A549 (cell line): ENCODE results near the gene ALPK3. TPM values are rescaled to one million over a fixed set of nuclear protein-coding genes. Genes with fewer than 3 reads are reported as not detected.

Experiments used
- ATAC-seq, 2 experiments: fragments of 200-7000 bp in 1 of 2; fragments of >200 bp in 1 of 2; cut with Nextera tagmentation in 1 of 2; cut with Tn5 transposase in 1 of 2; 3 replicates each; pipeline versions ENCODE4 v1.8.0 to v1.9.1; 2018 to 2020; ENCODE audit warnings: mild to moderate bottlenecking in 1 of 2, moderate library complexity in 1 of 2
- CTCF ChIA-PET: fragments of 300-600 bp; sonication (Branson Sonifier 250); formaldehyde crosslinking; extraction: SDS; loops from one replicate; lab custom pipeline; 2021; ENCODE audit warnings: antibody characterized with exemption, inconsistent platforms; lab: Yijun Ruan, JAX
- POLR2A ChIA-PET: fragments of 350-600 bp; formaldehyde crosslinking; extraction: SDS; loops from one replicate; lab custom pipeline; 2021; ENCODE audit warnings: antibody characterized with exemption, inconsistent platforms; lab: Yijun Ruan, JAX
- DNase-seq, 2 experiments: peaks; one replicate each; pipeline versions ENCODE4 v3.0.0 to v3.0.0-alpha.2; 2011 to 2016; ENCODE audit warnings: low read depth in 1 of 2, low spot score in 1 of 2
- FAIRE-seq: peaks from 2 replicates; lab custom pipeline; 2011; peaks lifted over from hg19 to GRCh38; lab: Jason Lieb, UNC
- H3K27ac ChIP-seq, 2 experiments: fragments of >200 bp; sonication (Bioruptor Twin); formaldehyde crosslinking; 3 replicates each; pipeline ENCODE4 v1.5.1; 2016 to 2017
- H3K4me1 ChIP-seq: fragments of >200 bp; sonication (Bioruptor Twin); formaldehyde crosslinking; 3 replicates; pipeline ENCODE4 v1.6.1; 2016
- H3K4me2 ChIP-seq: fragments of >200 bp; sonication (Bioruptor Twin); formaldehyde crosslinking; 3 replicates; pipeline ENCODE4 v1.6.1; 2016
- H3K4me3 ChIP-seq: fragments of >200 bp; sonication (Bioruptor Twin); formaldehyde crosslinking; 3 replicates; pipeline ENCODE4 v1.5.1; 2016
- H3K9me3 ChIP-seq: fragments of >200 bp; sonication (Bioruptor Twin); formaldehyde crosslinking; 3 replicates; pipeline ENCODE4 v1.6.1; 2016
- BHLHE40 ChIP-seq: IDR thresholded peaks from 2 replicates; pipeline ENCODE4 v1.6.1; 2012; ENCODE audit warnings: low read depth, low read length, inconsistent platforms
- CBX8 ChIP-seq: fragments of 200-600 bp; sonication (generic); IDR thresholded peaks from 2 replicates; pipeline ENCODE4 v1.6.1; 2016
- CEBPB ChIP-seq, 2 experiments: fragments of >200 bp in 1 of 2; sonication (Bioruptor Twin) in 1 of 2; formaldehyde crosslinking in 1 of 2; IDR thresholded peaks; 2 replicates each; pipeline ENCODE4 v1.6.1; 2012 to 2016
- CHD4 ChIP-seq: fragments of 200-600 bp; sonication (generic); IDR thresholded peaks from 2 replicates; pipeline ENCODE4 v1.6.1; 2016; ENCODE audit warnings: antibody characterized with exemption, mild to moderate bottlenecking, borderline replicate concordance
- EHMT2 ChIP-seq: fragments of 200-600 bp; sonication (generic); IDR thresholded peaks from 2 replicates; pipeline ENCODE4 v1.6.1; 2016; ENCODE audit warnings: antibody characterized with exemption, low read depth, mild to moderate bottlenecking, moderate library complexity
- FOSB ChIP-seq: fragments of 250-450 bp; sonication (Bioruptor Pico); IDR thresholded peaks from 2 replicates; pipeline ENCODE4 v1.5.0; 2020; ENCODE audit warnings: mild to moderate bottlenecking, moderate library complexity
- FOXS1 ChIP-seq: fragments of 250-450 bp; sonication (Bioruptor Pico); IDR thresholded peaks from 2 replicates; pipeline ENCODE4 v1.5.0; 2020; ENCODE audit warnings: mild to moderate bottlenecking, moderate library complexity
- HEYL ChIP-seq: fragments of 250-450 bp; sonication (Bioruptor Pico); IDR thresholded peaks from 2 replicates; pipeline ENCODE4 v1.8.0; 2021; ENCODE audit warnings: mild to moderate bottlenecking, moderate library complexity
- HOXB13 ChIP-seq: fragments of 250-450 bp; sonication (Bioruptor Pico); IDR thresholded peaks from 2 replicates; pipeline ENCODE4 v1.5.0; 2020; ENCODE audit warnings: low read depth, mild to moderate bottlenecking, moderate library complexity
- HOXB5 ChIP-seq: fragments of 250-450 bp; sonication (Bioruptor Pico); IDR thresholded peaks from 2 replicates; pipeline ENCODE4 v1.5.0; 2020; ENCODE audit warnings: mild to moderate bottlenecking, moderate library complexity
- JUNB ChIP-seq: fragments of >200 bp; sonication (Bioruptor Twin); formaldehyde crosslinking; IDR thresholded peaks from 2 replicates; pipeline ENCODE4 v1.6.1; 2016
- MAFK ChIP-seq: fragments of 450-650 bp; IDR thresholded peaks from 2 replicates; pipeline ENCODE4 v1.6.1; 2014; ENCODE audit not compliant: partially characterized antibody
- MYC ChIP-seq: IDR thresholded peaks from 2 replicates; pipeline ENCODE4 v1.6.1; 2012; ENCODE audit warnings: mild to moderate bottlenecking, inconsistent platforms, low read length, improper control_type of control experiment, borderline replicate concordance
- NFE2L2 ChIP-seq: fragments of 150-350 bp; conservative IDR thresholded peaks from 2 replicates; pipeline ENCODE4 v1.6.1; 2014; ENCODE audit warnings: low read length
- NR3C1 ChIP-seq: fragments of >200 bp; sonication (Bioruptor Twin); formaldehyde crosslinking; IDR thresholded peaks from 3 replicates; pipeline ENCODE4 v1.6.1; 2017
- PHF8 ChIP-seq: fragments of 200-600 bp; sonication (generic); IDR thresholded peaks from 2 replicates; pipeline ENCODE4 v1.6.1; 2016; ENCODE audit warnings: low read depth, mild to moderate bottlenecking, antibody characterized with exemption, moderate library complexity, borderline replicate concordance
- POLR2AphosphoS2 ChIP-seq: conservative IDR thresholded peaks from 2 replicates; pipeline ENCODE4 v1.6.1; 2012; ENCODE audit warnings: low read length, improper control_type of control experiment, inconsistent platforms
- RCOR1 ChIP-seq: fragments of 150-350 bp; IDR thresholded peaks from 2 replicates; pipeline ENCODE4 v1.6.1; 2014; ENCODE audit warnings: antibody characterized with exemption, low read length, low read depth
- RFX5 ChIP-seq: fragments of 450-650 bp; IDR thresholded peaks from 2 replicates; pipeline ENCODE4 v1.7.1; 2014; ENCODE audit warnings: antibody characterized with exemption, mild to moderate bottlenecking, moderate library complexity
- RNF2 ChIP-seq: fragments of 200-600 bp; sonication (generic); IDR thresholded peaks from 2 replicates; pipeline ENCODE4 v1.6.1; 2016; ENCODE audit warnings: low read depth, mild to moderate bottlenecking, antibody characterized with exemption, moderate library complexity, borderline replicate concordance
- SMC3 ChIP-seq: fragments of >200 bp; sonication (Bioruptor Twin); formaldehyde crosslinking; IDR thresholded peaks from 3 replicates; pipeline ENCODE4 v1.6.1; 2018; ENCODE audit warnings: inconsistent platforms
- SREBF2 ChIP-seq: fragments of 450-650 bp; IDR thresholded peaks from 2 replicates; pipeline ENCODE4 v1.6.1; 2014; ENCODE audit warnings: mild to moderate bottlenecking, moderate library complexity
- TFCP2L1 ChIP-seq: fragments of 250-450 bp; sonication (Bioruptor Pico); IDR thresholded peaks from 2 replicates; pipeline ENCODE4 v1.5.0; 2021; ENCODE audit warnings: mild to moderate bottlenecking
- ZFP36 ChIP-seq: fragments of 450-650 bp; IDR thresholded peaks from 2 replicates; pipeline ENCODE4 v1.6.1; 2014; ENCODE audit warnings: borderline replicate concordance; ENCODE audit not compliant: partially characterized antibody
- ZNF302 ChIP-seq: fragments of 250-450 bp; sonication (Bioruptor Pico); IDR thresholded peaks from 2 replicates; pipeline ENCODE4 v1.9.0; 2021; ENCODE audit warnings: inconsistent platforms, mild to moderate bottlenecking, moderate library complexity
- WGBS: methylation state at CpG from one replicate; pipeline ENCODE4 v1.1.6; 2017; ENCODE audit errors: missing lambda C conversion rate; 5-methylcytosine and 5-hydroxymethylcytosine counted together
- polyA plus RNA-seq, 4 experiments: library from polyadenylated mRNA; depleted of rRNA in 3 of 4; stranded (reverse); fragments of >200 nt; fragmentation: RNase III in 1 of 4; extraction: RNeasy Plus Mini Kit Qiagen cat#74134 plus additional on column Dnase treatment in 1 of 4; gene quantifications; 2 replicates in 3 of 4; 3 replicates in 1 of 4; pipeline ENCODE4 v1.2.3, GENCODE V29; 2011 to 2017
- TF ChIP-seq, protein P1 (sequence below): fragments of 250-450 bp; sonication (Bioruptor Pico); IDR thresholded peaks from 2 replicates; pipeline ENCODE4 v1.5.0; 2021; ENCODE audit warnings: mild to moderate bottlenecking, moderate library complexity, borderline replicate concordance
- TF ChIP-seq, protein P2 (sequence below): fragments of >200 bp; sonication (Bioruptor Twin); formaldehyde crosslinking; IDR thresholded peaks from 2 replicates; pipeline ENCODE4 v1.6.1; 2016
- TF ChIP-seq, protein P3 (sequence below): fragments of 250-450 bp; sonication (Bioruptor Pico); IDR thresholded peaks from 2 replicates; pipeline ENCODE4 v1.5.0; 2020; ENCODE audit warnings: low read depth, mild to moderate bottlenecking, moderate library complexity
- TF ChIP-seq, protein P4 (sequence below): fragments of >200 bp; sonication (Bioruptor Twin); formaldehyde crosslinking; IDR thresholded peaks from 3 replicates; pipeline ENCODE4 v1.6.1; 2016
- TF ChIP-seq, protein P5 (sequence below): IDR thresholded peaks from 2 replicates; pipeline ENCODE4 v1.6.1; 2012

ALPK3 gene
- polyA plus RNA-seq, 2 of the 4 experiments (the other 2 are of a cell fraction) = 0.26 to 0.30 TPM

DNA sequence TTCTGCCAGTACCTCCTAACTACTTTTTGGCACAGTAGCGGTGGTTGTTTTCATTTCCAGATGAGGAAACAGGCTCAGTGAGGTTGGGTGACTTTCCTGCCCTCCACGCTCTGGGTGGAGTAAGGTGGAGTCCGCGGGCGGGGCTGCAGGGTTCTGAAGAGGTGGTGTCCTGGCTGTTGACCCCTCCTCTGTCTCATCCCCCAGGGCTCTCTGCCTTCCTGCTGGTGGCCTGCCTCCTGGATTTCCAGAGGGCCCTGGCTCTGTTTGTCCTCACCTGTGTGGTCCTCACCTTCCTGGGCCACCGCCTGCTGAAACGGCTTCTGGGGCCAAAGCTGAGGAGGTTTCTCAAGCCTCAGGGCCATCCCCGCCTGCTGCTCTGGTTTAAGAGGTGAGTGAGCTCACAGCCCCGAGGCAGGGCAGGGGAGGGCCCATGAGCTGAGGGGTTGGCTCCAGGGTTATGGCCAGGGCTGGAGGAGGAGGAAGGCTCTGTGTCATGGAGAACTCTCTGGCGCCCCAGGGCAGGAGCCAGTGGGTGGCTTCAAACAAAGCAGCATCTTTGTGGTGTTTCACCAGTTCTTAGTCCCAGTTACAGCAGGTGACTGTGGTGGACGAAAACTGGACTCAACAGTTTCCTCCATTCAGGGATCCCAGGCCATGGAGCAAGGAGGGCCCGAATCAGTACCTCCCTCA is 77.7 kb downstream of the ALPK3 start:
- DNase-seq (no peak), ATAC-seq (peak in 1 of 2 experiments; percentile 56; a peak in 3 of 6 replicates), FAIRE-seq (no peak)
- H3K9me3 ChIP-seq = no peaks in the 10 kb centered on the region
- ChIA-PET CTCF (interaction anchor here (0.9 to 2.7 kb wide), 4 partner anchors 11 to 33 kb away, joined by 3 to 9 read pairs (median 5); partner anchors contain the start of gene SLC28A1), POLR2A (no interaction called here)
- no peak overlapping the region for H3K4me3 ChIP-seq
- H3K4me1 ChIP-seq = peaks cover 4% of the 10 kb centered on the region; the same call in 1 of the 3 replicates
- 78% methylated on average over 12 of the region's 12 CpGs for WGBS
- H3K27ac ChIP-seq = peak overlapping the region in 1 of 2 experiments; percentile 49; a peak in 3 of 6 replicates
- TF ChIP-seq, protein P1, sequence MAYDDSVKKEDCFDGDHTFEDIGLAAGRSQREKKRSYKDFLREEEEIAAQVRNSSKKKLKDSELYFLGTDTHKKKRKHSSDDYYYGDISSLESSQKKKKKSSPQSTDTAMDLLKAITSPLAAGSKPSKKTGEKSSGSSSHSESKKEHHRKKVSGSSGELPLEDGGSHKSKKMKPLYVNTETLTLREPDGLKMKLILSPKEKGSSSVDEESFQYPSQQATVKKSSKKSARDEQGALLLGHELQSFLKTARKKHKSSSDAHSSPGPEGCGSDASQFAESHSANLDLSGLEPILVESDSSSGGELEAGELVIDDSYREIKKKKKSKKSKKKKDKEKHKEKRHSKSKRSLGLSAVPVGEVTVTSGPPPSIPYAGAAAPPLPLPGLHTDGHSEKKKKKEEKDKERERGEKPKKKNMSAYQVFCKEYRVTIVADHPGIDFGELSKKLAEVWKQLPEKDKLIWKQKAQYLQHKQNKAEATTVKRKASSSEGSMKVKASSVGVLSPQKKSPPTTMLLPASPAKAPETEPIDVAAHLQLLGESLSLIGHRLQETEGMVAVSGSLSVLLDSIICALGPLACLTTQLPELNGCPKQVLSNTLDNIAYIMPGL (CRISPR knock-in tag) = no peak
- no peak for TF ChIP-seq HEYL
- no peak for TF ChIP-seq ZNF302 (CRISPR knock-in tag)
- no peak for TF ChIP-seq SMC3
- TF ChIP-seq CBX8 = no peak
- TF ChIP-seq POLR2AphosphoS2 = no peak
- no peak for TF ChIP-seq FOSB (CRISPR knock-in tag)
- TF ChIP-seq, protein P2, sequence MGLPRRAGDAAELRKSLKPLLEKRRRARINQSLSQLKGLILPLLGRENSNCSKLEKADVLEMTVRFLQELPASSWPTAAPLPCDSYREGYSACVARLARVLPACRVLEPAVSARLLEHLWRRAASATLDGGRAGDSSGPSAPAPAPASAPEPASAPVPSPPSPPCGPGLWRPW = no peak
- TF ChIP-seq CHD4 = no peak
- TF ChIP-seq FOXS1 (CRISPR knock-in tag) = no peak
- TF ChIP-seq EHMT2 = no peak
- no peak for TF ChIP-seq NFE2L2
- TF ChIP-seq CEBPB (IDR thresholded peaks at IDR 0.05) = no peak
- TF ChIP-seq MYC = no peak
- no peak for TF ChIP-seq HOXB13 (CRISPR knock-in tag)
- no peak for TF ChIP-seq JUNB
- TF ChIP-seq ZFP36 = no peak
- TF ChIP-seq, all 56 proteins: peak for 0
- no peak overlapping the region for H3K4me2 ChIP-seq

DNA sequence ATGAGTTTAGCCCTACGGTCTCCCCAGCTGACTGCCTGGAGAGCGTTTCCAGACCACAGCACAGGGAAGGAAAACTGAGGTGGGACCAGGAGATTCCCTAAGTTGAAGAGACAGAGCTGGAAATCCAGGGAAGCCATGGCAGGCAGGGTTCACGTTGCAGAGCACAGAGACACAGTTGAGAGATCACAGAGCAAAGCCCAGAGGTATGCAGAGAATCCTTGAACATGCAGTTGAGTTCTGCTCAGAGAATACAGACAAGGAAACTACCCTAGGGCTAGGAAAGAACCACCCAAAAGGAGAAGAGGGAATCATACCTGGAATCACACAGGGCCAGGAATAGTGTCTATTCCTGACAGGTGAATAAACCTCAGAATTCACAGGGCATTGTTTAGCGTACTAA is 81.6 kb downstream of the ALPK3 start:
- Histone ChIP-seq H3K4me1 (peaks cover 4% of the 10 kb centered on the region; the same call in 1 of the 3 replicates), H3K4me3 (no peak overlapping the region), H3K9me3 (no peaks in the 10 kb centered on the region), H3K27ac (peak overlapping the region in 1 of 2 experiments; percentile 37; a peak in 1 of 6 replicates), H3K4me2 (no peak overlapping the region)
- ATAC-seq = 0 out of 6 replicates have a peak, but pooled peaks of 1 of the 2 experiments have one; percentile 24
- FAIRE-seq = no peak
- TF ChIP-seq NFE2L2 = no peak
- TF ChIP-seq FOXS1 (CRISPR knock-in tag) = no peak
- TF ChIP-seq FOSB (CRISPR knock-in tag) = no peak
- TF ChIP-seq EHMT2 = no peak
- no peak for TF ChIP-seq TFCP2L1 (CRISPR knock-in tag)
- no peak for TF ChIP-seq CBX8
- TF ChIP-seq, protein P2 = no peak
- TF ChIP-seq NR3C1 = no peak
- TF ChIP-seq SREBF2 = no peak
- TF ChIP-seq BHLHE40 = no peak
- TF ChIP-seq RCOR1 = no peak
- TF ChIP-seq PHF8 = no peak
- TF ChIP-seq RNF2 = no peak
- no peak for TF ChIP-seq RFX5
- TF ChIP-seq MAFK = no peak
- no peak for TF ChIP-seq HOXB5 (CRISPR knock-in tag)
- TF ChIP-seq, protein P3, sequence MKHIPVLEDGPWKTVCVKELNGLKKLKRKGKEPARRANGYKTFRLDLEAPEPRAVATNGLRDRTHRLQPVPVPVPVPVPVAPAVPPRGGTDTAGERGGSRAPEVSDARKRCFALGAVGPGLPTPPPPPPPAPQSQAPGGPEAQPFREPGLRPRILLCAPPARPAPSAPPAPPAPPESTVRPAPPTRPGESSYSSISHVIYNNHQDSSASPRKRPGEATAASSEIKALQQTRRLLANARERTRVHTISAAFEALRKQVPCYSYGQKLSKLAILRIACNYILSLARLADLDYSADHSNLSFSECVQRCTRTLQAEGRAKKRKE (CRISPR knock-in tag) = no peak
- TF ChIP-seq, protein P4, sequence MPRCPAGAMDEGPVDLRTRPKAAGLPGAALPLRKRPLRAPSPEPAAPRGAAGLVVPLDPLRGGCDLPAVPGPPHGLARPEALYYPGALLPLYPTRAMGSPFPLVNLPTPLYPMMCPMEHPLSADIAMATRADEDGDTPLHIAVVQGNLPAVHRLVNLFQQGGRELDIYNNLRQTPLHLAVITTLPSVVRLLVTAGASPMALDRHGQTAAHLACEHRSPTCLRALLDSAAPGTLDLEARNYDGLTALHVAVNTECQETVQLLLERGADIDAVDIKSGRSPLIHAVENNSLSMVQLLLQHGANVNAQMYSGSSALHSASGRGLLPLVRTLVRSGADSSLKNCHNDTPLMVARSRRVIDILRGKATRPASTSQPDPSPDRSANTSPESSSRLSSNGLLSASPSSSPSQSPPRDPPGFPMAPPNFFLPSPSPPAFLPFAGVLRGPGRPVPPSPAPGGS = no peak
- TF ChIP-seq, protein P5, sequence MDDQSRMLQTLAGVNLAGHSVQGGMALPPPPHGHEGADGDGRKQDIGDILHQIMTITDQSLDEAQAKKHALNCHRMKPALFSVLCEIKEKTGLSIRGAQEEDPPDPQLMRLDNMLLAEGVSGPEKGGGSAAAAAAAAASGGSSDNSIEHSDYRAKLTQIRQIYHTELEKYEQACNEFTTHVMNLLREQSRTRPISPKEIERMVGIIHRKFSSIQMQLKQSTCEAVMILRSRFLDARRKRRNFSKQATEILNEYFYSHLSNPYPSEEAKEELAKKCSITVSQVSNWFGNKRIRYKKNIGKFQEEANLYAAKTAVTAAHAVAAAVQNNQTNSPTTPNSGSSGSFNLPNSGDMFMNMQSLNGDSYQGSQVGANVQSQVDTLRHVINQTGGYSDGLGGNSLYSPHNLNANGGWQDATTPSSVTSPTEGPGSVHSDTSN = no peak
- WGBS = 62% methylated on average over 4 of the region's 4 CpGs
- ChIA-PET POLR2A (no interaction called here), CTCF (interaction anchor here (0.6 to 3.5 kb wide), 4 partner anchors 11 to 250 kb away, joined by 3 to 12 read pairs (median 6); partner anchors contain the start of gene SLC28A1)
- DNase-seq = no peak
